Smooth muscle cell (in vitro differentiated cells): Measurements from ENCODE around the gene MRPS24. TPM values are rescaled to one million over a fixed set of nuclear protein-coding genes. Genes with fewer than 3 reads are reported as not detected.

Experiments used
- DNase-seq: peaks from one replicate; lab custom pipeline; 2025; ENCODE audit not compliant: unreplicated experiment; lab: John Stamatoyannopoulos, UW
- H2AFZ ChIP-seq: fragments of 200-600 bp; sonication (generic); 2 replicates; pipeline ENCODE4 v1.6.0; 2016; ENCODE audit warnings: antibody characterized with exemption, low read depth, mild to moderate bottlenecking
- H3F3A ChIP-seq: fragments of 200-600 bp; sonication (generic); 2 replicates; pipeline ENCODE4 v1.6.0; 2017; ENCODE audit warnings: antibody characterized with exemption, low read depth
- H3K27ac ChIP-seq: fragments of 200-600 bp; sonication (generic); 2 replicates; pipeline ENCODE4 v1.5.1; 2016; ENCODE audit warnings: low read depth, mild to moderate bottlenecking
- H3K27me3 ChIP-seq: fragments of 200-600 bp; sonication (generic); 2 replicates; pipeline ENCODE4 v1.6.1; 2016; ENCODE audit warnings: low read depth, mild to moderate bottlenecking
- H3K36me3 ChIP-seq: fragments of 200-600 bp; sonication (generic); 2 replicates; pipeline ENCODE4 v1.5.1; 2016; ENCODE audit warnings: low read depth
- H3K4me1 ChIP-seq: fragments of 200-600 bp; sonication (generic); 2 replicates; pipeline ENCODE4 v1.5.1; 2016; ENCODE audit warnings: low read depth
- H3K4me2 ChIP-seq: fragments of 200-600 bp; sonication (generic); 2 replicates; pipeline ENCODE4 v1.6.0; 2016; ENCODE audit warnings: mild to moderate bottlenecking
- H3K4me3 ChIP-seq: fragments of 200-600 bp; sonication (generic); 2 replicates; pipeline ENCODE4 v1.5.1; 2016; ENCODE audit warnings: mild to moderate bottlenecking
- H3K79me2 ChIP-seq: fragments of 200-600 bp; sonication (generic); 2 replicates; pipeline ENCODE4 v1.6.0; 2016; ENCODE audit warnings: low read depth, mild to moderate bottlenecking
- H3K9ac ChIP-seq: fragments of 200-600 bp; sonication (generic); 2 replicates; pipeline ENCODE4 v1.6.0; 2016; ENCODE audit warnings: low read depth
- H3K9me3 ChIP-seq: fragments of 200-600 bp; sonication (generic); replicated peaks from 2 replicates; pipeline ENCODE4 v1.5.1; 2016; ENCODE audit warnings: low read depth
- H4K20me1 ChIP-seq: fragments of 200-600 bp; sonication (generic); 2 replicates; pipeline ENCODE4 v1.6.0; 2016; ENCODE audit warnings: low read depth
- WGBS: methylation state at CpG from one replicate; pipeline ENCODE4 v1.1.7; 2016; ENCODE audit warnings: low lambda C conversion rate; 5-methylcytosine and 5-hydroxymethylcytosine counted together
- polyA plus RNA-seq: library from polyadenylated mRNA; unstranded; fragments of >200 nt; fragmentation: Nextera tagmentation; extraction: Ambion mirVana; gene quantifications from 2 replicates; pipeline ENCODE4 v1.2.1, GENCODE V29; 2016
- total RNA-seq: library from RNA; depleted of rRNA; stranded (reverse); fragments of >200 nt; gene quantifications from 2 replicates; pipeline ENCODE4 v1.2.3, GENCODE V29; 2014
- TF ChIP-seq, protein P1 (sequence below): fragments of 200-600 bp; sonication (generic); IDR thresholded peaks from 2 replicates; pipeline ENCODE4 v1.5.1; 2017; ENCODE audit warnings: borderline replicate concordance, mild to moderate bottlenecking, antibody characterized with exemption; ENCODE audit not compliant: insufficient read depth, poor library complexity, severe bottlenecking

MRPS24 gene
- total and polyA plus RNA-seq, 2 experiments from 2014 or later = 84.1 to 183 TPM

DNA sequence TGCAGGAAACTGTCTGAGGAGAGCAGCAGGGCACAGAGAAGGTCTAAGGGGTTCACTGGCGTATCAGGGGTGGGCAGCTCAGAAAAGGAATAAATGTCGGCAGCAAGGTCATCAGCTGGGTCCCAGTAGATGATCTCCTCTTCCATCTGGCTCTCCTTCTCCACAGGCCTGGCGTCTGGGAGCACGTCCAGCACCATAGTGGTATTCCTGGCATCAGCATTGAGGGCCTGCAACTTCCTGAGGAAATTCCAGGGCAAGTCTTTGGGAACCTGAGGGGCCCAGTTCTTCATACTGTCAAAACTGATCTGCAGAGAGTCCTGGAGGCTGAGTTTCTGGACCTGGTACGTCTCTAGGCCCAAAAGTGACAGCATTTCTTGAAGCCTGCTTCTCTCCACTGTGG, 9.6 kb upstream of the MRPS24 start:
- Histone ChIP-seq H3F3A (no peaks in the 10 kb centered on the region), H3K27ac (peak overlapping the region; percentile 58), H3K9ac (no peak overlapping the region), H3K4me3 (no peak overlapping the region), H2AFZ (no peak overlapping the region), H3K9me3 (no peaks in the 10 kb centered on the region), H4K20me1 (no peaks in the 10 kb centered on the region), H3K27me3 (no peaks in the 10 kb centered on the region), H3K4me1 (no peaks in the 10 kb centered on the region), H3K4me2 (no peak overlapping the region), H3K79me2 (no peaks in the 10 kb centered on the region), H3K36me3 (no peaks in the 10 kb centered on the region)
- no peak for DNase-seq
- TF ChIP-seq, protein P1, sequence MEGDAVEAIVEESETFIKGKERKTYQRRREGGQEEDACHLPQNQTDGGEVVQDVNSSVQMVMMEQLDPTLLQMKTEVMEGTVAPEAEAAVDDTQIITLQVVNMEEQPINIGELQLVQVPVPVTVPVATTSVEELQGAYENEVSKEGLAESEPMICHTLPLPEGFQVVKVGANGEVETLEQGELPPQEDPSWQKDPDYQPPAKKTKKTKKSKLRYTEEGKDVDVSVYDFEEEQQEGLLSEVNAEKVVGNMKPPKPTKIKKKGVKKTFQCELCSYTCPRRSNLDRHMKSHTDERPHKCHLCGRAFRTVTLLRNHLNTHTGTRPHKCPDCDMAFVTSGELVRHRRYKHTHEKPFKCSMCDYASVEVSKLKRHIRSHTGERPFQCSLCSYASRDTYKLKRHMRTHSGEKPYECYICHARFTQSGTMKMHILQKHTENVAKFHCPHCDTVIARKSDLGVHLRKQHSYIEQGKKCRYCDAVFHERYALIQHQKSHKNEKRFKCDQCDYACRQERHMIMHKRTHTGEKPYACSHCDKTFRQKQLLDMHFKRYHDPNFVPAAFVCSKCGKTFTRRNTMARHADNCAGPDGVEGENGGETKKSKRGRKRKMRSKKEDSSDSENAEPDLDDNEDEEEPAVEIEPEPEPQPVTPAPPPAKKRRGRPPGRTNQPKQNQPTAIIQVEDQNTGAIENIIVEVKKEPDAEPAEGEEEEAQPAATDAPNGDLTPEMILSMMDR = no peak
- WGBS = 90% methylated on average over 5 of the region's 5 CpGs

- Histone ChIP-seq H3K27ac (no peak overlapping the region), H4K20me1 (no peaks in the 10 kb centered on the region), H2AFZ (no peak overlapping the region), H3K27me3 (no peaks in the 10 kb centered on the region), H3K4me2 (no peak overlapping the region), H3F3A (no peaks in the 10 kb centered on the region), H3K36me3 (no peaks in the 10 kb centered on the region), H3K9ac (no peak overlapping the region), H3K79me2 (no peaks in the 10 kb centered on the region), H3K9me3 (no peaks in the 10 kb centered on the region), H3K4me1 (no peaks in the 10 kb centered on the region), H3K4me3 (no peak overlapping the region)
- TF ChIP-seq, protein P1 = no peak
- WGBS = 98% methylated on average over 38 of the region's 38 CpGs
- DNase-seq = no peak
Measured at GRCh38 chr7:43877968-43878864, 8.9 kb upstream of the MRPS24 start.

GRCh38 chr7:43876976-43877745, 7.8 kb upstream of the MRPS24 start:
- 97% methylated on average over 25 of the region's 29 CpGs for WGBS
- H4K20me1 ChIP-seq = no peaks in the 10 kb centered on the region
- H3K27me3 ChIP-seq = no peaks in the 10 kb centered on the region
- H3K9me3 ChIP-seq = no peaks in the 10 kb centered on the region
- no peak overlapping the region for H3K4me2 ChIP-seq
- H2AFZ ChIP-seq = no peak overlapping the region
- peaks cover 3% of the 10 kb centered on the region for H3K4me1 ChIP-seq
- H3K4me3 ChIP-seq = no peak overlapping the region
- DNase-seq = no peak
- H3K9ac ChIP-seq = no peak overlapping the region
- H3K36me3 ChIP-seq = no peaks in the 10 kb centered on the region
- no peaks in the 10 kb centered on the region for H3F3A ChIP-seq
- H3K79me2 ChIP-seq = no peaks in the 10 kb centered on the region
- TF ChIP-seq, protein P1 = no peak
- H3K27ac ChIP-seq = no peak overlapping the region
